Measurements from ENCODE around the gene ING3.

DNA sequence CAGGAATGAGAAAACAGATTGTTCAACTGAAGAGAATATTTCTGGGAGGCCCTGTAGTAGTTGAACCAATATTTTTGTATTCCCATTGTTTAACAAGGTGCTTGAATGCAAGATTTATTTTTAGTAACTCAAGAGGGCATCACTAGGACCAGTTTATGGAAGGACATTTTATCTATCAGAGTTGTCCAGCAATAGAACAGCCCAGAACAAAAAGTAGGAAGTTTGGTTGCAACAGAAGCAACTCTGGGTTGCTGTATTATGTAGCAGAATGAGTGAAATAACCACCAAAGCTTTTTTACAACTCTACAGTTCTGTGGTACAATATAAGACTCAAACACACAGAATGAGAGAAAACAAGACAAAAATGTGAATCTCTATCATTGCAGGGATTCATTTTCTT lies 72.6 kb downstream of the ING3 start:
- no peak for TF ChIP-seq EZH2phosphoT487 (IDR thresholded peaks at IDR 0.05; ENCODE audit: borderline replicate concordance, low read depth, low read length)
- TF ChIP-seq, protein P1, sequence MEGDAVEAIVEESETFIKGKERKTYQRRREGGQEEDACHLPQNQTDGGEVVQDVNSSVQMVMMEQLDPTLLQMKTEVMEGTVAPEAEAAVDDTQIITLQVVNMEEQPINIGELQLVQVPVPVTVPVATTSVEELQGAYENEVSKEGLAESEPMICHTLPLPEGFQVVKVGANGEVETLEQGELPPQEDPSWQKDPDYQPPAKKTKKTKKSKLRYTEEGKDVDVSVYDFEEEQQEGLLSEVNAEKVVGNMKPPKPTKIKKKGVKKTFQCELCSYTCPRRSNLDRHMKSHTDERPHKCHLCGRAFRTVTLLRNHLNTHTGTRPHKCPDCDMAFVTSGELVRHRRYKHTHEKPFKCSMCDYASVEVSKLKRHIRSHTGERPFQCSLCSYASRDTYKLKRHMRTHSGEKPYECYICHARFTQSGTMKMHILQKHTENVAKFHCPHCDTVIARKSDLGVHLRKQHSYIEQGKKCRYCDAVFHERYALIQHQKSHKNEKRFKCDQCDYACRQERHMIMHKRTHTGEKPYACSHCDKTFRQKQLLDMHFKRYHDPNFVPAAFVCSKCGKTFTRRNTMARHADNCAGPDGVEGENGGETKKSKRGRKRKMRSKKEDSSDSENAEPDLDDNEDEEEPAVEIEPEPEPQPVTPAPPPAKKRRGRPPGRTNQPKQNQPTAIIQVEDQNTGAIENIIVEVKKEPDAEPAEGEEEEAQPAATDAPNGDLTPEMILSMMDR (conservative IDR thresholded peaks at IDR 0.05; ENCODE audit: low read length): no peak

Measured in OCI-LY7 (cell line).